HEK293 (cell line): ENCODE measurements around the gene S100A14.
A peak's percentile ranks its signal among the peaks of the same experiment; 100 is the strongest.

Experiments used
- CTCF ChIA-PET: fragments of 350-600 bp; formaldehyde crosslinking; extraction: SDS; loops from one replicate; lab custom pipeline; 2021; ENCODE audit warnings: antibody characterized with exemption; lab: Yijun Ruan, JAX
- POLR2A ChIA-PET: fragments of 300-600 bp; formaldehyde crosslinking; extraction: SDS; loops from one replicate; lab custom pipeline; 2020; ENCODE audit warnings: antibody characterized with exemption, inconsistent platforms; lab: Yijun Ruan, JAX
- H3K27ac ChIP-seq: fragments of 200-500 bp; sonication (Bioruptor generic); 2 replicates; pipeline ENCODE4 v1.5.1; 2014; ENCODE audit warnings: low read depth, low read length, control low read depth, inconsistent platforms; ENCODE audit errors: extremely low read depth
- H3K36me3 ChIP-seq, 2 experiments: fragments of 200-500 bp in 1 of 2; sonication (Bioruptor generic) in 1 of 2; 1 replicate in 1 of 2; 2 replicates in 1 of 2; pipeline ENCODE4 v1.5.1; 2014 to 2017; ENCODE audit warnings: inconsistent platforms in 2 of 2, low read length in 2 of 2; ENCODE audit not compliant: control insufficient read depth in 2 of 2, insufficient read depth in 1 of 2
- H3K4me1 ChIP-seq: fragments of 200-500 bp; sonication (Bioruptor generic); 2 replicates; pipeline ENCODE4 v1.5.1; 2014; ENCODE audit warnings: mild to moderate bottlenecking, low read length, inconsistent platforms; ENCODE audit not compliant: control insufficient read depth, insufficient read depth
- H3K4me3 ChIP-seq: 2 replicates; pipeline ENCODE4 v1.5.1; 2011; ENCODE audit warnings: low read depth, mild to moderate bottlenecking, control low read depth, low read length, moderate library complexity
- H3K9me3 ChIP-seq: fragments of 200-500 bp; sonication (Bioruptor generic); 2 replicates; pipeline ENCODE4 v1.5.1; 2014; ENCODE audit warnings: low read depth, low read length, inconsistent platforms; ENCODE audit not compliant: control insufficient read depth, insufficient read depth
- EGR2 ChIP-seq: fragments of 450-650 bp; formaldehyde crosslinking; IDR thresholded peaks from 2 replicates; pipeline ENCODE4 v1.5.1; 2016; ENCODE audit warnings: low read depth, missing biosample characterization, missing genetic modification characterization
- HOXC10 ChIP-seq: sonication (generic); formaldehyde crosslinking; IDR thresholded peaks from 2 replicates; pipeline ENCODE4 v1.8.1; 2023; ENCODE audit warnings: mild to moderate bottlenecking, missing genetic modification reagents
- KLF1 ChIP-seq: fragments of 450-650 bp; formaldehyde crosslinking; IDR thresholded peaks from 2 replicates; pipeline ENCODE4 v1.5.1; 2016; ENCODE audit warnings: missing biosample characterization, missing genetic modification characterization
- OSR2 ChIP-seq: fragments of 450-650 bp; formaldehyde crosslinking; IDR thresholded peaks from 2 replicates; pipeline ENCODE4 v1.5.1; 2016; ENCODE audit warnings: missing biosample characterization, missing genetic modification characterization
- SP3 ChIP-seq: fragments of 450-650 bp; formaldehyde crosslinking; IDR thresholded peaks from 2 replicates; pipeline ENCODE4 v1.5.1; 2016; ENCODE audit warnings: missing biosample characterization, missing genetic modification characterization
- ZBTB48 ChIP-seq: fragments of 450-650 bp; formaldehyde crosslinking; IDR thresholded peaks from 2 replicates; pipeline ENCODE4 v1.5.1; 2016; ENCODE audit warnings: missing biosample characterization, missing genetic modification characterization
- ZFHX2 ChIP-seq: fragments of 450-650 bp; formaldehyde crosslinking; conservative IDR thresholded peaks from 2 replicates; pipeline ENCODE4 v1.5.1; 2016; ENCODE audit warnings: missing biosample characterization, missing genetic modification characterization
- ZNF16 ChIP-seq: fragments of 450-650 bp; formaldehyde crosslinking; IDR thresholded peaks from 2 replicates; pipeline ENCODE4 v1.5.1; 2016; ENCODE audit warnings: low read depth, missing biosample characterization, missing genetic modification characterization
- ZNF211 ChIP-seq: fragments of 450-650 bp; formaldehyde crosslinking; IDR thresholded peaks from 2 replicates; pipeline ENCODE4 v1.5.1; 2016; ENCODE audit warnings: low read depth, missing biosample characterization, missing genetic modification characterization
- ZNF335 ChIP-seq: fragments of 450-650 bp; formaldehyde crosslinking; conservative IDR thresholded peaks from 2 replicates; pipeline ENCODE4 v1.5.1; 2016; ENCODE audit warnings: missing biosample characterization, missing genetic modification characterization
- ZNF37A ChIP-seq: fragments of 450-650 bp; IDR thresholded peaks from 2 replicates; pipeline ENCODE4 v1.5.1; 2018; ENCODE audit warnings: missing biosample characterization, missing genetic modification characterization
- ZNF391 ChIP-seq: fragments of 450-650 bp; formaldehyde crosslinking; IDR thresholded peaks from 2 replicates; pipeline ENCODE4 v1.5.1; 2016; ENCODE audit warnings: low read depth, missing biosample characterization, missing genetic modification characterization, borderline replicate concordance
- ZNF423 ChIP-seq: fragments of 450-650 bp; formaldehyde crosslinking; IDR thresholded peaks from 2 replicates; pipeline ENCODE4 v1.5.1; 2016; ENCODE audit warnings: missing biosample characterization, missing genetic modification characterization
- ZNF610 ChIP-seq: fragments of 450-650 bp; formaldehyde crosslinking; IDR thresholded peaks from 2 replicates; pipeline ENCODE4 v1.5.1; 2016; ENCODE audit warnings: missing biosample characterization, missing genetic modification characterization, borderline replicate concordance
- ZNF660 ChIP-seq: fragments of 450-650 bp; IDR thresholded peaks from 2 replicates; pipeline ENCODE4 v1.5.1; 2018; ENCODE audit warnings: missing biosample characterization, mild to moderate bottlenecking, missing genetic modification characterization
- TF ChIP-seq, protein P1 (sequence below): fragments of 450-650 bp; formaldehyde crosslinking; IDR thresholded peaks from 2 replicates; pipeline ENCODE4 v1.5.1; 2016; ENCODE audit warnings: missing biosample characterization, missing genetic modification characterization
- TF ChIP-seq, protein P2 (sequence below): fragments of 450-650 bp; formaldehyde crosslinking; conservative IDR thresholded peaks from 2 replicates; pipeline ENCODE4 v1.5.1; 2016; ENCODE audit warnings: low read depth, missing biosample characterization, missing genetic modification characterization
- TF ChIP-seq, protein P3 (sequence below): fragments of 450-650 bp; formaldehyde crosslinking; IDR thresholded peaks from 2 replicates; pipeline ENCODE4 v1.5.1; 2016; ENCODE audit warnings: missing biosample characterization, missing genetic modification characterization
- TF ChIP-seq, protein P4 (sequence below): fragments of 450-650 bp; formaldehyde crosslinking; conservative IDR thresholded peaks from 2 replicates; pipeline ENCODE4 v1.5.1; 2016; ENCODE audit warnings: low read depth, missing biosample characterization, missing genetic modification characterization

S100A14 gene

DNA sequence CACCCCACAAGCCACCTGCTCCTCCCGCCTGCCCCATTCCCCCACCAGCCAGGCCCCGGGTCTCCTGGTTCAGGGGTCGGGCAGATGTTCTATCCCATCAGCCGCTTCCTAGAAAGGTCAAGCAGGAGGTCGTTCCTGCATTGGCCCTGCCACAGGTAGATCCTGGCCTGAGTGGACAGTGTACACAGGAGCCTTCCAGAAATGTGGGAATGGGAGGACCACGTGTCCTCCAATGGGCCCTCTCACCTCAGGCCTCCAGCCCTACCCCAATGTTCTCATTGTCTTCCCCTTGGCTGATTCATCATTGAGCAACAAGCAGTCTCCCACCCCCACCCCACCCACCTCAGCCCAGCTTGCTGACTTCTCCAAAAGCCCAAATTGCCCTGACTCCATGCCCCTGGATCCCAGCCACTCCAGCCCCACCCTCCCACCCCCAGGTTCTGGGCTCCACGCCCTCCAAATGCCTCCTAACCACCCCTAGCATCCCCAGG is 5.3 kb downstream of the S100A14 start:
- Histone ChIP-seq H3K36me3 (no peaks in the 10 kb centered on the region), H3K9me3 (no peaks in the 10 kb centered on the region)
- CTCF ChIA-PET = interaction anchor here (0.6 to 1.2 kb wide), 2 partner anchors 17 to 49 kb away, joined by 3 to 5 read pairs; partner anchors contain the start of gene S100A13
- TF ChIP-seq ZNF660 (tag by site-specific recombination) = no peak
- no peak for TF ChIP-seq ZBTB48 (tag by site-specific recombination)
- TF ChIP-seq ZFHX2 (tag by site-specific recombination) = peak; percentile 66
- TF ChIP-seq SP3 (tag by site-specific recombination) = no peak
- TF ChIP-seq OSR2 (tag by site-specific recombination) = no peak
- TF ChIP-seq, protein P1, sequence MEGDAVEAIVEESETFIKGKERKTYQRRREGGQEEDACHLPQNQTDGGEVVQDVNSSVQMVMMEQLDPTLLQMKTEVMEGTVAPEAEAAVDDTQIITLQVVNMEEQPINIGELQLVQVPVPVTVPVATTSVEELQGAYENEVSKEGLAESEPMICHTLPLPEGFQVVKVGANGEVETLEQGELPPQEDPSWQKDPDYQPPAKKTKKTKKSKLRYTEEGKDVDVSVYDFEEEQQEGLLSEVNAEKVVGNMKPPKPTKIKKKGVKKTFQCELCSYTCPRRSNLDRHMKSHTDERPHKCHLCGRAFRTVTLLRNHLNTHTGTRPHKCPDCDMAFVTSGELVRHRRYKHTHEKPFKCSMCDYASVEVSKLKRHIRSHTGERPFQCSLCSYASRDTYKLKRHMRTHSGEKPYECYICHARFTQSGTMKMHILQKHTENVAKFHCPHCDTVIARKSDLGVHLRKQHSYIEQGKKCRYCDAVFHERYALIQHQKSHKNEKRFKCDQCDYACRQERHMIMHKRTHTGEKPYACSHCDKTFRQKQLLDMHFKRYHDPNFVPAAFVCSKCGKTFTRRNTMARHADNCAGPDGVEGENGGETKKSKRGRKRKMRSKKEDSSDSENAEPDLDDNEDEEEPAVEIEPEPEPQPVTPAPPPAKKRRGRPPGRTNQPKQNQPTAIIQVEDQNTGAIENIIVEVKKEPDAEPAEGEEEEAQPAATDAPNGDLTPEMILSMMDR = no peak
- TF ChIP-seq ZNF423 (tag by site-specific recombination) = no peak
- no peak for TF ChIP-seq ZNF16
- 0 out of 2 replicates have a peak, but pooled peaks have one; percentile 20 for TF ChIP-seq KLF1
- TF ChIP-seq ZNF37A (tag by site-specific recombination) = no peak
- TF ChIP-seq EGR2 = peak; percentile 24; the same call in 1 of the 2 replicates
- TF ChIP-seq, all 188 proteins: peak for 3
- POLR2A ChIA-PET = interaction anchor here (0.7 to 3.3 kb wide), 3 partner anchors 16 to 23 kb away, joined by 3 to 10 read pairs (median 3); partner anchors contain the start of gene S100A13
- no peak overlapping the region for H3K27ac ChIP-seq
- H3K4me3 ChIP-seq = no peak overlapping the region
- H3K4me1 ChIP-seq = no peaks in the 10 kb centered on the region

DNA sequence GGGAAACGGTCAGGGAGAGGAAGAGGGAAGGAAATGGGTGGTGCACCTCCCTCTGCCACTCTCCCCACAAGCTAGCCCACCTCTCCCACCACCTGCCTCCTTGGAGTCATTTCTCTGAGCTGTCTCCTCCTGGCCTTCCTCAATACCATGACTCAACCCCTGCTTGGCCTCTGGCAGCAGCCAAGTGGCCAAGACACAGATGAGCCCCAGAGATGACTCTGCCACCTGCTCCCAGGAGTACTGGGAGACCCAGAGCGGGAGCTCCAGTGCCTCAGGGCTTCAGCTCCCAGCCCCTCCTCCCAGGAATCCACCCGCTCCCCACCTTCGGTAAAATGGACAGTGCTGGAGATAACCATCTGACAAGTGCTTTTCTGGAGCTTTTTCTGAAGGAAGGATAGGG is 5.8 kb downstream of the S100A14 start:
- POLR2A ChIA-PET = interaction anchor here (1.1 to 3.3 kb wide), 2 partner anchors 16 to 20 kb away, joined by 3 to 10 read pairs; partner anchors contain the start of gene S100A13
- Histone ChIP-seq H3K4me3 (no peak overlapping the region), H3K36me3 (no peaks in the 10 kb centered on the region), H3K9me3 (no peaks in the 10 kb centered on the region), H3K4me1 (no peaks in the 10 kb centered on the region), H3K27ac (no peak overlapping the region)
- CTCF ChIA-PET = interaction anchor here (1.2 to 1.3 kb wide), 2 partner anchors 12 to 17 kb away, joined by 3 read pairs; partner anchors contain the start of gene S100A13
- TF ChIP-seq, protein P2, sequence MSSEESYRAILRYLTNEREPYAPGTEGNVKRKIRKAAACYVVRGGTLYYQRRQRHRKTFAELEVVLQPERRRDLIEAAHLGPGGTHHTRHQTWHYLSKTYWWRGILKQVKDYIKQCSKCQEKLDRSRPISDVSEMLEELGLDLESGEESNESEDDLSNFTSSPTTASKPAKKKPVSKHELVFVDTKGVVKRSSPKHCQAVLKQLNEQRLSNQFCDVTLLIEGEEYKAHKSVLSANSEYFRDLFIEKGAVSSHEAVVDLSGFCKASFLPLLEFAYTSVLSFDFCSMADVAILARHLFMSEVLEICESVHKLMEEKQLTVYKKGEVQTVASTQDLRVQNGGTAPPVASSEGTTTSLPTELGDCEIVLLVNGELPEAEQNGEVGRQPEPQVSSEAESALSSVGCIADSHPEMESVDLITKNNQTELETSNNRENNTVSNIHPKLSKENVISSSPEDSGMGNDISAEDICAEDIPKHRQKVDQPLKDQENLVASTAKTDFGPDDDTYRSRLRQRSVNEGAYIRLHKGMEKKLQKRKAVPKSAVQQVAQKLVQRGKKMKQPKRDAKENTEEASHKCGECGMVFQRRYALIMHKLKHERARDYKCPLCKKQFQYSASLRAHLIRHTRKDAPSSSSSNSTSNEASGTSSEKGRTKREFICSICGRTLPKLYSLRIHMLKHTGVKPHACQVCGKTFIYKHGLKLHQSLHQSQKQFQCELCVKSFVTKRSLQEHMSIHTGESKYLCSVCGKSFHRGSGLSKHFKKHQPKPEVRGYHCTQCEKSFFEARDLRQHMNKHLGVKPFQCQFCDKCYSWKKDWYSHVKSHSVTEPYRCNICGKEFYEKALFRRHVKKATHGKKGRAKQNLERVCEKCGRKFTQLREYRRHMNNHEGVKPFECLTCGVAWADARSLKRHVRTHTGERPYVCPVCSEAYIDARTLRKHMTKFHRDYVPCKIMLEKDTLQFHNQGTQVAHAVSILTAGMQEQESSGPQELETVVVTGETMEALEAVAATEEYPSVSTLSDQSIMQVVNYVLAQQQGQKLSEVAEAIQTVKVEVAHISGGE (tag by site-specific recombination) = peak; percentile 34; the same call in 1 of the 2 replicates
- TF ChIP-seq, protein P3, sequence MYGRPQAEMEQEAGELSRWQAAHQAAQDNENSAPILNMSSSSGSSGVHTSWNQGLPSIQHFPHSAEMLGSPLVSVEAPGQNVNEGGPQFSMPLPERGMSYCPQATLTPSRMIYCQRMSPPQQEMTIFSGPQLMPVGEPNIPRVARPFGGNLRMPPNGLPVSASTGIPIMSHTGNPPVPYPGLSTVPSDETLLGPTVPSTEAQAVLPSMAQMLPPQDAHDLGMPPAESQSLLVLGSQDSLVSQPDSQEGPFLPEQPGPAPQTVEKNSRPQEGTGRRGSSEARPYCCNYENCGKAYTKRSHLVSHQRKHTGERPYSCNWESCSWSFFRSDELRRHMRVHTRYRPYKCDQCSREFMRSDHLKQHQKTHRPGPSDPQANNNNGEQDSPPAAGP (tag by site-specific recombination) = peak; percentile 76; the same call in 1 of the 2 replicates
- TF ChIP-seq ZNF211 (tag by site-specific recombination) = no peak
- no peak for TF ChIP-seq HOXC10
- TF ChIP-seq ZNF610 (tag by site-specific recombination) = no peak
- TF ChIP-seq ZNF335 = no peak
- no peak for TF ChIP-seq ZNF391 (tag by site-specific recombination)
- peak; percentile 4; the same call in 1 of the 2 replicates for TF ChIP-seq EGR2
- TF ChIP-seq, protein P4, sequence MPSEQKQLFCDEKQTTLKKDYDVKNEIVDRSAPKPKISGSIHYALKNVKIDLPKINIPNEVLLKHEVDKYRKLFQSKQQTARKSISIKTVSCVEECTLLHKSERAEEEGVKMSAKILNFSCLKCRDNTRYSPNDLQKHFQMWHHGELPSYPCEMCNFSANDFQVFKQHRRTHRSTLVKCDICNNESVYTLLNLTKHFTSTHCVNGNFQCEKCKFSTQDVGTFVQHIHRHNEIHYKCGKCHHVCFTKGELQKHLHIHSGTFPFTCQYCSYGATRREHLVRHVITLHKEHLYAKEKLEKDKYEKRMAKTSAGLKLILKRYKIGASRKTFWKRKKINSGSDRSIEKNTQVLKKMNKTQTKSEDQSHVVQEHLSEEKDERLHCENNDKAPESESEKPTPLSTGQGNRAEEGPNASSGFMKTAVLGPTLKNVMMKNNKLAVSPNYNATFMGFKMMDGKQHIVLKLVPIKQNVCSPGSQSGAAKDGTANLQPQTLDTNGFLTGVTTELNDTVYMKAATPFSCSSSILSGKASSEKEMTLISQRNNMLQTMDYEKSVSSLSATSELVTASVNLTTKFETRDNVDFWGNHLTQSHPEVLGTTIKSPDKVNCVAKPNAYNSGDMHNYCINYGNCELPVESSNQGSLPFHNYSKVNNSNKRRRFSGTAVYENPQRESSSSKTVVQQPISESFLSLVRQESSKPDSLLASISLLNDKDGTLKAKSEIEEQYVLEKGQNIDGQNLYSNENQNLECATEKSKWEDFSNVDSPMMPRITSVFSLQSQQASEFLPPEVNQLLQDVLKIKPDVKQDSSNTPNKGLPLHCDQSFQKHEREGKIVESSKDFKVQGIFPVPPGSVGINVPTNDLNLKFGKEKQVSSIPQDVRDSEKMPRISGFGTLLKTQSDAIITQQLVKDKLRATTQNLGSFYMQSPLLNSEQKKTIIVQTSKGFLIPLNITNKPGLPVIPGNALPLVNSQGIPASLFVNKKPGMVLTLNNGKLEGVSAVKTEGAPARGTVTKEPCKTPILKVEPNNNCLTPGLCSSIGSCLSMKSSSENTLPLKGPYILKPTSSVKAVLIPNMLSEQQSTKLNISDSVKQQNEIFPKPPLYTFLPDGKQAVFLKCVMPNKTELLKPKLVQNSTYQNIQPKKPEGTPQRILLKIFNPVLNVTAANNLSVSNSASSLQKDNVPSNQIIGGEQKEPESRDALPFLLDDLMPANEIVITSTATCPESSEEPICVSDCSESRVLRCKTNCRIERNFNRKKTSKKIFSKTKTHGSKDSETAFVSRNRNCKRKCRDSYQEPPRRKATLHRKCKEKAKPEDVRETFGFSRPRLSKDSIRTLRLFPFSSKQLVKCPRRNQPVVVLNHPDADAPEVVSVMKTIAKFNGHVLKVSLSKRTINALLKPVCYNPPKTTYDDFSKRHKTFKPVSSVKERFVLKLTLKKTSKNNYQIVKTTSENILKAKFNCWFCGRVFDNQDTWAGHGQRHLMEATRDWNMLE = no peak
